NOMO-1 treated with DMSO at 0.1 percent for 48 hours (cell line): ENCODE results near the gene KCTD2.
"Not testable (repeated sequence)": the region's sequence is repeated elsewhere in the genome, so short reads cannot be mapped to it uniquely, and the experiment has no call there.

Source experiments
- DNase-seq: peaks from one replicate; lab custom pipeline; 2025; ENCODE audit not compliant: unreplicated experiment; lab: John Stamatoyannopoulos, UW

KCTD2 gene

GRCh38 chr17:75049057-75049456 lies 2.0 kb downstream of the KCTD2 start:
- no peak for DNase-seq

GRCh38 chr17:75049706-75050105 lies 2.7 kb downstream of the KCTD2 start:
- DNase-seq: no peak

GRCh38 chr17:75051941-75052340 lies 4.9 kb downstream of the KCTD2 start:
- DNase-seq: no peak

- peak; percentile 16 for DNase-seq
Observed at GRCh38 chr17:75059369-75060345, 12.6 kb downstream of the KCTD2 start.

- DNase-seq: no peak
Observed at GRCh38 chr17:75060434-75061054, 13.5 kb downstream of the KCTD2 start.

GRCh38 chr17:75061055-75061438 lies 14.0 kb downstream of the KCTD2 start:
- no peak for DNase-seq

- no peak for DNase-seq
Observed at GRCh38 chr17:75061618-75062017, 14.6 kb downstream of the KCTD2 start.

- DNase-seq: no peak
Observed at GRCh38 chr17:75063201-75063600, 16.2 kb downstream of the KCTD2 start.

- no peak for DNase-seq
Observed at GRCh38 chr17:75063626-75064025, 16.6 kb downstream of the KCTD2 start.

- DNase-seq: no peak
Observed at GRCh38 chr17:75064040-75064439, 17.0 kb downstream of the KCTD2 start.

- no peak for DNase-seq
Observed at GRCh38 chr17:75064460-75064859, 17.4 kb downstream of the KCTD2 start.

GRCh38 chr17:75064867-75065561 lies 18.0 kb downstream of the KCTD2 start:
- DNase-seq: no peak

- DNase-seq: no peak
Observed at GRCh38 chr17:75065562-75066151, 18.6 kb downstream of the KCTD2 start.

GRCh38 chr17:75067856-75068255 lies 20.8 kb downstream of the KCTD2 start:
- DNase-seq: no peak

- DNase-seq: no peak
Observed at GRCh38 chr17:75068750-75069149, 21.7 kb downstream of the KCTD2 start.

- DNase-seq: no peak
Observed at GRCh38 chr17:75069783-75070182, 22.8 kb downstream of the KCTD2 start.

- DNase-seq: not testable (repeated sequence)
Observed at GRCh38 chr17:75071478-75072271, 24.6 kb downstream of the KCTD2 start.

- not testable (repeated sequence) for DNase-seq
Observed at GRCh38 chr17:75072909-75073308, 25.9 kb downstream of the KCTD2 start.

GRCh38 chr17:75073618-75074047 lies 26.6 kb downstream of the KCTD2 start:
- DNase-seq: no peak

- DNase-seq: no peak
Observed at GRCh38 chr17:75074532-75074931, 27.5 kb downstream of the KCTD2 start.
